Measurements from ENCODE around the gene RABGAP1L.
"Not testable (repeated sequence)": the region's sequence is repeated elsewhere in the genome, so short reads cannot be mapped to it uniquely, and the experiment has no call there.

Gene RABGAP1L

GRCh38 chr1:174829990-174830389, 670.7 kb downstream of the RABGAP1L start:
- TF ChIP-seq MYC (IDR thresholded peaks at IDR 0.05; ENCODE audit: low read depth, low read length) = no peak
- TF ChIP-seq, protein P1, sequence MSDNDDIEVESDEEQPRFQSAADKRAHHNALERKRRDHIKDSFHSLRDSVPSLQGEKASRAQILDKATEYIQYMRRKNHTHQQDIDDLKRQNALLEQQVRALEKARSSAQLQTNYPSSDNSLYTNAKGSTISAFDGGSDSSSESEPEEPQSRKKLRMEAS (IDR thresholded peaks at IDR 0.05; ENCODE audit: low read depth, low read length) = no peak
- TF ChIP-seq, protein P2, sequence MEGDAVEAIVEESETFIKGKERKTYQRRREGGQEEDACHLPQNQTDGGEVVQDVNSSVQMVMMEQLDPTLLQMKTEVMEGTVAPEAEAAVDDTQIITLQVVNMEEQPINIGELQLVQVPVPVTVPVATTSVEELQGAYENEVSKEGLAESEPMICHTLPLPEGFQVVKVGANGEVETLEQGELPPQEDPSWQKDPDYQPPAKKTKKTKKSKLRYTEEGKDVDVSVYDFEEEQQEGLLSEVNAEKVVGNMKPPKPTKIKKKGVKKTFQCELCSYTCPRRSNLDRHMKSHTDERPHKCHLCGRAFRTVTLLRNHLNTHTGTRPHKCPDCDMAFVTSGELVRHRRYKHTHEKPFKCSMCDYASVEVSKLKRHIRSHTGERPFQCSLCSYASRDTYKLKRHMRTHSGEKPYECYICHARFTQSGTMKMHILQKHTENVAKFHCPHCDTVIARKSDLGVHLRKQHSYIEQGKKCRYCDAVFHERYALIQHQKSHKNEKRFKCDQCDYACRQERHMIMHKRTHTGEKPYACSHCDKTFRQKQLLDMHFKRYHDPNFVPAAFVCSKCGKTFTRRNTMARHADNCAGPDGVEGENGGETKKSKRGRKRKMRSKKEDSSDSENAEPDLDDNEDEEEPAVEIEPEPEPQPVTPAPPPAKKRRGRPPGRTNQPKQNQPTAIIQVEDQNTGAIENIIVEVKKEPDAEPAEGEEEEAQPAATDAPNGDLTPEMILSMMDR (IDR thresholded peaks at IDR 0.05; ENCODE audit: low read depth, low read length) = no peak
- no peak for TF ChIP-seq POLR2A (IDR thresholded peaks at IDR 0.05; ENCODE audit: extremely low read depth, insufficient read length)
- no peak for DNase-seq (ENCODE audit: low read depth)
- no peak overlapping the region for H3K4me3 ChIP-seq (ENCODE audit: low read depth, low read length)

DNA sequence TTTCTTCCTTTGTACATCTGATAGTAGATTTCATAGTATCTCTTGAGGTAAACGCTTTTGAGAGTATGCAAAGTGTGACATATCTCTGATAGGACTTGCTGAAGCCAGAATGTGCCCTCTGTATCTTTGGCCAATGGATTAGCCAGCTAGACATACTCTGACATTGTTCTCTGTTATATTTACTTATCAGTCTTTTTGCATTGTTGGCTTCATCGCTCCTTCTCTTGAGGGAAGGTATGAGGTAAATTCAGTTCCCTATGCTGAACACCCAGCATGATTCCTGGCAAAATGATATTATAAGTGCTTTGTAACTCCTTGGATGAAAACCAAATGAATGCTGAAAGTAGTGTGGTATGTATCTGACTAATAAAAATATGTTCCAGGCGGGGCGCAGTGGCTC, 677.2 kb downstream of the RABGAP1L start:
- no peak for DNase-seq (ENCODE audit: low read depth)
- TF ChIP-seq, protein P1 (IDR thresholded peaks at IDR 0.05; ENCODE audit: low read depth, low read length) = no peak
- TF ChIP-seq MYC (IDR thresholded peaks at IDR 0.05; ENCODE audit: low read depth, low read length) (no peak), POLR2A (IDR thresholded peaks at IDR 0.05; ENCODE audit: extremely low read depth, insufficient read length) (no peak)
- TF ChIP-seq, protein P2 (IDR thresholded peaks at IDR 0.05; ENCODE audit: low read depth, low read length) = no peak
- H3K4me3 ChIP-seq (ENCODE audit: low read depth, low read length) = no peak overlapping the region

- TF ChIP-seq, protein P2 (IDR thresholded peaks at IDR 0.05; ENCODE audit: low read depth, low read length) = no peak
- no peak for TF ChIP-seq MYC (IDR thresholded peaks at IDR 0.05; ENCODE audit: low read depth, low read length)
- no peak for TF ChIP-seq POLR2A (IDR thresholded peaks at IDR 0.05; ENCODE audit: extremely low read depth, insufficient read length)
- TF ChIP-seq, protein P1 (IDR thresholded peaks at IDR 0.05; ENCODE audit: low read depth, low read length) = no peak
- no peak for DNase-seq (ENCODE audit: low read depth)
- no peak overlapping the region for H3K4me3 ChIP-seq (ENCODE audit: low read depth, low read length)
Observed at GRCh38 chr1:174837386-174837785, 678.1 kb downstream of the RABGAP1L start.

- DNase-seq (ENCODE audit: low read depth) = no peak
- no peak overlapping the region for H3K4me3 ChIP-seq (ENCODE audit: low read depth, low read length)
- TF ChIP-seq, protein P1 (IDR thresholded peaks at IDR 0.05; ENCODE audit: low read depth, low read length) = no peak
- TF ChIP-seq, protein P2 (IDR thresholded peaks at IDR 0.05; ENCODE audit: low read depth, low read length) = no peak
- TF ChIP-seq MYC (IDR thresholded peaks at IDR 0.05; ENCODE audit: low read depth, low read length) = no peak
- TF ChIP-seq POLR2A (IDR thresholded peaks at IDR 0.05; ENCODE audit: extremely low read depth, insufficient read length) = no peak
Observed at GRCh38 chr1:174839211-174839610, 679.9 kb downstream of the RABGAP1L start.

- no peak overlapping the region for H3K4me3 ChIP-seq (ENCODE audit: low read depth, low read length)
- TF ChIP-seq, protein P2 (IDR thresholded peaks at IDR 0.05; ENCODE audit: low read depth, low read length) = no peak
- TF ChIP-seq MYC (IDR thresholded peaks at IDR 0.05; ENCODE audit: low read depth, low read length) (no peak), POLR2A (IDR thresholded peaks at IDR 0.05; ENCODE audit: extremely low read depth, insufficient read length) (no peak)
- TF ChIP-seq, protein P1 (IDR thresholded peaks at IDR 0.05; ENCODE audit: low read depth, low read length) = no peak
- DNase-seq (ENCODE audit: low read depth) = no peak
Observed at GRCh38 chr1:174841747-174842146, 682.4 kb downstream of the RABGAP1L start.

- not testable (repeated sequence) for DNase-seq (ENCODE audit: low read depth); H3K4me3 ChIP-seq (ENCODE audit: low read depth, low read length)
Observed at GRCh38 chr1:174848593-174849560, 689.6 kb downstream of the RABGAP1L start.
